Liver (tissue), 9 donors: ENCODE results near the gene CITED2. TPM values are rescaled to one million over a fixed set of nuclear protein-coding genes. Genes with fewer than 3 reads are reported as not detected.
A peak's percentile ranks its signal among the peaks of the same experiment; 100 is the strongest.

Source experiments
- DNase-seq: peaks from one replicate; pipeline ENCODE4 v3.0.0-alpha.2; 2017; ENCODE audit warnings: low spot score
- H3K27ac ChIP-seq, 2 donors: one replicate each; pipeline ENCODE4 v1.7.0; 2013; ENCODE audit warnings: inconsistent platforms in 2 of 2, low read length in 2 of 2, control low read depth in 1 of 2, low read depth in 1 of 2, mild to moderate bottlenecking in 1 of 2
- H3K27me3 ChIP-seq, 4 donors: one replicate each; pipeline versions ENCODE4 v1.6.1 to v1.7.0; 2013; ENCODE audit warnings: low read length in 3 of 4, inconsistent platforms in 1 of 4, mild to moderate bottlenecking in 1 of 4, moderate library complexity in 1 of 4; ENCODE audit not compliant: control insufficient read depth in 4 of 4, insufficient read depth in 4 of 4
- H3K36me3 ChIP-seq, 4 donors: one replicate each; pipeline versions ENCODE4 v1.6.1 to v1.7.0; 2013; ENCODE audit warnings: low read length in 3 of 4, mild to moderate bottlenecking in 3 of 4, low read depth in 1 of 4, moderate library complexity in 1 of 4; ENCODE audit not compliant: control insufficient read depth in 4 of 4, insufficient read depth in 3 of 4
- H3K4me1 ChIP-seq, 4 donors: one replicate each; pipeline versions ENCODE4 v1.6.1 to v1.7.0; 2013; ENCODE audit warnings: low read length in 3 of 4, mild to moderate bottlenecking in 3 of 4, moderate library complexity in 1 of 4; ENCODE audit not compliant: control insufficient read depth in 4 of 4, insufficient read depth in 4 of 4
- H3K4me3 ChIP-seq, 3 donors: one replicate each; pipeline versions ENCODE4 v1.6.1 to v1.7.0; 2013; ENCODE audit warnings: low read length in 3 of 3, control low read depth in 1 of 3, low read depth in 1 of 3, mild to moderate bottlenecking in 1 of 3
- H3K9ac ChIP-seq, 2 donors: one replicate each; pipeline ENCODE4 v1.7.0; 2013; ENCODE audit warnings: low read length in 2 of 2, mild to moderate bottlenecking in 2 of 2, moderate library complexity in 2 of 2, control low read depth in 1 of 2, low read depth in 1 of 2
- H3K9me3 ChIP-seq, 4 donors: one replicate each; pipeline versions ENCODE4 v1.6.1 to v1.7.0; 2013; ENCODE audit warnings: low read length in 3 of 4; ENCODE audit not compliant: control insufficient read depth in 4 of 4
- ATF3 ChIP-seq: IDR thresholded peaks from 2 replicates; pipeline ENCODE4 v1.6.1; 2016; ENCODE audit warnings: antibody characterized with exemption
- EGR1 ChIP-seq, 2 donors: IDR thresholded peaks; 2 replicates each; pipeline ENCODE4 v1.6.1; 2016 to 2018; ENCODE audit warnings: antibody characterized with exemption in 2 of 2, low read depth in 2 of 2
- FOXA1 ChIP-seq: IDR thresholded peaks from 2 replicates; pipeline ENCODE4 v1.6.1; 2016; ENCODE audit warnings: antibody characterized with exemption
- FOXA2 ChIP-seq: IDR thresholded peaks from 2 replicates; pipeline ENCODE4 v1.6.1; 2016; ENCODE audit warnings: antibody characterized with exemption
- GABPA ChIP-seq, 2 donors: IDR thresholded peaks in 1 of 2; conservative IDR thresholded peaks in 1 of 2; 2 replicates each; pipeline ENCODE4 v1.6.1; 2016; ENCODE audit warnings: antibody characterized with exemption in 2 of 2, mild to moderate bottlenecking in 1 of 2, moderate library complexity in 1 of 2
- HNF4A ChIP-seq, 2 donors: conservative IDR thresholded peaks; 2 replicates each; pipeline ENCODE4 v1.6.1; 2016; ENCODE audit warnings: antibody characterized with exemption in 2 of 2, mild to moderate bottlenecking in 2 of 2
- JUND ChIP-seq, 2 donors: IDR thresholded peaks; 2 replicates each; pipeline ENCODE4 v1.6.1; 2016; ENCODE audit warnings: antibody characterized with exemption in 2 of 2
- NR2F2 ChIP-seq: IDR thresholded peaks from 2 replicates; pipeline ENCODE4 v1.6.1; 2016; ENCODE audit warnings: antibody characterized with exemption
- RAD21 ChIP-seq, 2 donors: IDR thresholded peaks; 2 replicates each; pipeline ENCODE4 v1.6.1; 2016; ENCODE audit warnings: antibody characterized with exemption in 2 of 2, mild to moderate bottlenecking in 2 of 2
- RXRA ChIP-seq, 2 donors: IDR thresholded peaks; 2 replicates each; pipeline ENCODE4 v1.6.1; 2017 to 2018; ENCODE audit warnings: antibody characterized with exemption in 2 of 2, mild to moderate bottlenecking in 1 of 2
- TAF1 ChIP-seq: conservative IDR thresholded peaks from 2 replicates; pipeline ENCODE4 v1.6.1; 2016; ENCODE audit warnings: antibody characterized with exemption, mild to moderate bottlenecking
- YY1 ChIP-seq: IDR thresholded peaks from 2 replicates; pipeline ENCODE4 v1.6.1; 2016; ENCODE audit warnings: antibody characterized with exemption, mild to moderate bottlenecking
- ZBTB33 ChIP-seq: IDR thresholded peaks from 2 replicates; pipeline ENCODE4 v1.6.1; 2016; ENCODE audit warnings: antibody characterized with exemption
- WGBS: extraction: QIAGEN DNeasy Blood & Tissue Kit; methylation state at CpG from one replicate; pipeline ENCODE4 v1.1.7; 2013; 5-methylcytosine and 5-hydroxymethylcytosine counted together
- polyA plus RNA-seq, 2 donors: library from polyadenylated mRNA; stranded (reverse) in 1 of 2; unstranded in 1 of 2; fragments of 200-250 nt in 1 of 2; fragments of >200 nt in 1 of 2; fragmentation: Nextera tagmentation in 1 of 2; extraction: Ambion mirVana in 1 of 2; gene quantifications; one replicate each; pipeline versions ENCODE4 v1.2.1 to v1.2.3, GENCODE V29; 2013 to 2015
- total RNA-seq, 2 donors: library from RNA; depleted of rRNA; stranded (reverse); fragments of >200 nt; gene quantifications; one replicate each; pipeline ENCODE4 v1.2.3, GENCODE V29; 2014
- TF ChIP-seq, protein P1 (sequence below): fragments of 150-350 bp; IDR thresholded peaks from 2 replicates; pipeline ENCODE4 v1.5.1; 2017; ENCODE audit warnings: improper control_type of control experiment, low read depth, low read length; ENCODE audit not compliant: missing input control
- donor health status: healthy.
- donor health status: healthy.
- donor health status: healthy.
- donor health status: healthy.
- donor health status: healthy.

CITED2 gene
- total and polyA plus RNA-seq, 4 donors: 9.9 to 57.1 (median 22.5) TPM

- peak overlapping the region; percentile 88 to 93 for H3K9ac ChIP-seq
- H3K4me1 ChIP-seq: peaks cover 3 to 27% (median 25%) of the 10 kb centered on the region in 4 donors
- no peaks in the 10 kb centered on the region for H3K9me3 ChIP-seq
- WGBS: 13% methylated on average over 3 of the region's 3 CpGs
- H3K36me3 ChIP-seq: peaks cover 0 to 6% (median 0%) of the 10 kb centered on the region in 4 donors
- no peak for TF ChIP-seq YY1
- TF ChIP-seq FOXA2: no peak
- no peak for TF ChIP-seq EGR1 (IDR thresholded peaks at IDR 0.05; ENCODE audit: low read depth in 2 of 2)
- TF ChIP-seq TAF1: no peak
- TF ChIP-seq RXRA (IDR thresholded peaks at IDR 0.05): no peak
- no peak for TF ChIP-seq RAD21 (IDR thresholded peaks at IDR 0.05)
- TF ChIP-seq ZBTB33: no peak
- TF ChIP-seq, protein P1, sequence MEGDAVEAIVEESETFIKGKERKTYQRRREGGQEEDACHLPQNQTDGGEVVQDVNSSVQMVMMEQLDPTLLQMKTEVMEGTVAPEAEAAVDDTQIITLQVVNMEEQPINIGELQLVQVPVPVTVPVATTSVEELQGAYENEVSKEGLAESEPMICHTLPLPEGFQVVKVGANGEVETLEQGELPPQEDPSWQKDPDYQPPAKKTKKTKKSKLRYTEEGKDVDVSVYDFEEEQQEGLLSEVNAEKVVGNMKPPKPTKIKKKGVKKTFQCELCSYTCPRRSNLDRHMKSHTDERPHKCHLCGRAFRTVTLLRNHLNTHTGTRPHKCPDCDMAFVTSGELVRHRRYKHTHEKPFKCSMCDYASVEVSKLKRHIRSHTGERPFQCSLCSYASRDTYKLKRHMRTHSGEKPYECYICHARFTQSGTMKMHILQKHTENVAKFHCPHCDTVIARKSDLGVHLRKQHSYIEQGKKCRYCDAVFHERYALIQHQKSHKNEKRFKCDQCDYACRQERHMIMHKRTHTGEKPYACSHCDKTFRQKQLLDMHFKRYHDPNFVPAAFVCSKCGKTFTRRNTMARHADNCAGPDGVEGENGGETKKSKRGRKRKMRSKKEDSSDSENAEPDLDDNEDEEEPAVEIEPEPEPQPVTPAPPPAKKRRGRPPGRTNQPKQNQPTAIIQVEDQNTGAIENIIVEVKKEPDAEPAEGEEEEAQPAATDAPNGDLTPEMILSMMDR: no peak
- no peak for TF ChIP-seq ATF3
- TF ChIP-seq HNF4A (conservative IDR thresholded peaks at IDR 0.05): no peak
- no peak for TF ChIP-seq GABPA (IDR thresholded peaks at IDR 0.05 in 1 of 2, conservative IDR thresholded peaks at IDR 0.05 in 1 of 2)
- TF ChIP-seq NR2F2: no peak
- no peak for TF ChIP-seq JUND (IDR thresholded peaks at IDR 0.05)
- no peak for TF ChIP-seq FOXA1
- no peak for DNase-seq
- H3K27ac ChIP-seq: peak overlapping the region; percentile 69 to 100
- H3K4me3 ChIP-seq: peak overlapping the region; percentile 41 to 73 (median 70)
- no peaks in the 10 kb centered on the region for H3K27me3 ChIP-seq
Observed at GRCh38 chr6:139371421-139372203, 2.8 kb downstream of the CITED2 start.

GRCh38 chr6:139370999-139371345 is 3.5 kb downstream of the CITED2 start:
- TF ChIP-seq TAF1 (no peak), YY1 (no peak), NR2F2 (no peak), EGR1 (IDR thresholded peaks at IDR 0.05; ENCODE audit: low read depth in 2 of 2) (no peak), FOXA2 (no peak), HNF4A (conservative IDR thresholded peaks at IDR 0.05) (no peak)
- TF ChIP-seq, protein P1: no peak
- Histone ChIP-seq H3K27me3 (no peaks in the 10 kb centered on the region), H3K4me3 (no peak overlapping the region), H3K9ac (peak overlapping the region; percentile 88 to 93), H3K4me1 (peaks cover 3 to 27% (median 20%) of the 10 kb centered on the region in 4 donors), H3K27ac (peak overlapping the region; percentile 69 to 100), H3K9me3 (no peaks in the 10 kb centered on the region), H3K36me3 (peaks cover 0 to 6% (median 0%) of the 10 kb centered on the region in 4 donors)
- WGBS: 53% methylated on average over 3 of the region's 3 CpGs
- DNase-seq: no peak
